GM23248 (cell line): Measurements from ENCODE around the gene ALOXE3. TPM values are rescaled to one million over a fixed set of nuclear protein-coding genes. Genes with fewer than 3 reads are reported as not detected.

Experiments
- DNase-seq: peaks from one replicate; pipeline ENCODE4 v3.0.0-alpha.2; 2015
- H2AFZ ChIP-seq: fragments of 200-600 bp; sonication (generic); 2 replicates; pipeline ENCODE4 v1.6.1; 2016; ENCODE audit warnings: antibody characterized with exemption
- H3F3A ChIP-seq: fragments of 200-600 bp; sonication (generic); 2 replicates; pipeline ENCODE4 v1.6.1; 2016; ENCODE audit warnings: mild to moderate bottlenecking, antibody characterized with exemption, mixed run types; ENCODE audit not compliant: insufficient read depth
- H3K27ac ChIP-seq: fragments of 200-600 bp; sonication (generic); 2 replicates; pipeline ENCODE4 v1.5.1; 2016; ENCODE audit warnings: mild to moderate bottlenecking
- H3K27me3 ChIP-seq: fragments of 200-600 bp; sonication (generic); replicated peaks from 2 replicates; pipeline ENCODE4 v1.6.1; 2016; ENCODE audit warnings: mild to moderate bottlenecking; ENCODE audit not compliant: insufficient read depth
- H3K36me3 ChIP-seq: fragments of 200-600 bp; sonication (generic); 2 replicates; pipeline ENCODE4 v1.6.1; 2016; ENCODE audit warnings: low read depth, mild to moderate bottlenecking
- H3K4me1 ChIP-seq: fragments of 200-600 bp; sonication (generic); 2 replicates; pipeline ENCODE4 v1.6.1; 2016; ENCODE audit warnings: mild to moderate bottlenecking; ENCODE audit not compliant: insufficient read depth
- H3K4me2 ChIP-seq: fragments of 200-600 bp; sonication (generic); one replicate; pipeline ENCODE4 v1.6.1; 2016; ENCODE audit warnings: mild to moderate bottlenecking; ENCODE audit not compliant: unreplicated experiment
- H3K4me3 ChIP-seq: fragments of 200-600 bp; sonication (generic); 2 replicates; pipeline ENCODE4 v1.5.1; 2016; ENCODE audit warnings: mild to moderate bottlenecking
- H3K79me2 ChIP-seq: fragments of 200-600 bp; sonication (generic); 2 replicates; pipeline ENCODE4 v1.6.1; 2016; ENCODE audit warnings: mild to moderate bottlenecking; ENCODE audit not compliant: insufficient read depth
- H3K9ac ChIP-seq: fragments of 200-600 bp; sonication (generic); 2 replicates; pipeline ENCODE4 v1.6.1; 2016; ENCODE audit warnings: mild to moderate bottlenecking
- H3K9me2 ChIP-seq: fragments of 200-600 bp; sonication (generic); 2 replicates; pipeline ENCODE4 v1.6.1; 2016; ENCODE audit warnings: mixed run types, mild to moderate bottlenecking, moderate library complexity; ENCODE audit not compliant: insufficient read depth
- H3K9me3 ChIP-seq: fragments of 200-600 bp; sonication (generic); one replicate; pipeline ENCODE4 v1.6.1; 2017; ENCODE audit warnings: low read depth
- H4K20me1 ChIP-seq: fragments of 200-600 bp; sonication (generic); 2 replicates; pipeline ENCODE4 v1.6.0; 2016; ENCODE audit not compliant: insufficient read depth
- EZH2 ChIP-seq: fragments of 200-600 bp; sonication (generic); IDR thresholded peaks from 2 replicates; pipeline ENCODE4 v1.6.1; 2018; ENCODE audit warnings: antibody characterized with exemption, mild to moderate bottlenecking; ENCODE audit not compliant: insufficient read depth, poor library complexity, severe bottlenecking
- EZH2phosphoT487 ChIP-seq: fragments of 200-600 bp; sonication (generic); IDR thresholded peaks from 2 replicates; pipeline ENCODE4 v1.6.1; 2018; ENCODE audit warnings: antibody characterized with exemption, moderate library complexity, mild to moderate bottlenecking, low read depth; ENCODE audit not compliant: insufficient read depth
- WGBS, 2 experiments: methylation state at CpG; one replicate each; pipeline ENCODE4 v1.1.6; 2015 to 2017; ENCODE audit warnings: low lambda C conversion rate in 2 of 2, low coverage in 1 of 2; ENCODE audit errors: missing lambda C conversion rate in 2 of 2; 5-methylcytosine and 5-hydroxymethylcytosine counted together
- in situ Hi-C: fragments of 300-500 bp; cut with MboI; formaldehyde crosslinking; loops from 2 replicates; pipeline ENCODE4 v1.15.0; 2020
- polyA plus RNA-seq: library from polyadenylated mRNA; unstranded; fragments of >200 nt; fragmentation: Nextera tagmentation; extraction: Ambion mirVana; gene quantifications from 2 replicates; pipeline ENCODE4 v1.2.1, GENCODE V29; 2016
- total RNA-seq: library from RNA; depleted of rRNA; stranded (reverse); fragments of >200 nt; shearing (Covaris generic); gene quantifications from 2 replicates; pipeline ENCODE4 v1.2.3, GENCODE V29; 2014

The ALOXE3 gene
- total and polyA plus RNA-seq, 2 experiments from 2014 or later, result under 0.01 to 0.11 TPM

DNA sequence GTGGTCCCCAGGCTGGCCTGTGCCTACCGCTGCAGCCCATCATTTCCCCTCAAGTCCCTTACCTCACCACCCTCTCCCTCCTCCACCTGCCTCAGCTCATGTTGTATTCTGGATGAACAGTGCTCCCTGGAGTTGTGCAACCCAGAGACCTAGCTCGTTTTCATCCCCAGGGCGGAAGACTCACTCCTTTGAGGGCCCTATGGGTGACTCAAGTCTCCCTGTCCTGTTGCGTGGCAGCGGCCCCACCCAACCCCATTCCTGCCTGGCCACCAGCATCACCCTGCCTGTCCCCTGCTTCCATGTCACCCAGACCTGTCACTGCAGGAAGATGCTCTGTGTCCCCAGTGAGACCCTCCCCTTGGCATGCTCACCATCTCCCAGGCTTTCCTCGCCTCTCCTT is 34.1 kb downstream of the ALOXE3 start:
- H3F3A ChIP-seq, result no peaks in the 10 kb centered on the region
- in situ Hi-C loops, result no loop called here
- H3K36me3 ChIP-seq, result no peaks in the 10 kb centered on the region
- H3K9ac ChIP-seq, result no peak overlapping the region
- H2AFZ ChIP-seq, result no peak overlapping the region
- H3K27ac ChIP-seq, result no peak overlapping the region
- TF ChIP-seq EZH2phosphoT487, result no peak
- TF ChIP-seq EZH2, result no peak
- DNase-seq, result no peak
- H3K9me2 ChIP-seq, result no peaks in the 10 kb centered on the region
- no peak overlapping the region for H3K4me2 ChIP-seq
- H3K9me3 ChIP-seq, result no peaks in the 10 kb centered on the region
- 69% methylated on average over 6 of the region's 6 CpGs for WGBS, 2 experiments
- H3K27me3 ChIP-seq, result peaks cover 22% of the 10 kb centered on the region
- H4K20me1 ChIP-seq, result no peaks in the 10 kb centered on the region
- H3K79me2 ChIP-seq, result no peaks in the 10 kb centered on the region
- no peak overlapping the region for H3K4me3 ChIP-seq
- no peaks in the 10 kb centered on the region for H3K4me1 ChIP-seq

DNA sequence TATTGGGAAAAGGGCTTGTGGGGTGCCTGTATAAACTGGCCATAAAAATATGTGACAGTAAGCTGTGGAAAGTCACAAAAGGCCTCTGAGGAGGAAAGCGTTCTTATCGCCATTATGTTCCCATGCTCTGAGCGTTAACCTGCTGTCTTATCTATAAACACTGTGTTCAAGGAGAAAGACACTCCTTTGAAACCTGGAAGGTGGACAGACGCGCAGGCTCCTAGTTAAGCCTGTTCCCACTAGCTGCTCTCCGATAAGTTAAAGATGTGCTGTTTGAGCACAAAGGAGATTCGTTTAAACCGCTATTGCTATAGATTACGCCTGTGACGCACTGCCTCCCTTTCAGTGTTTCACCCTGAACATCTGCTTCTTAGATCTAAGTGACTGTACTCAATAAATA is 36.0 kb downstream of the ALOXE3 start:
- Histone ChIP-seq H3K27ac (no peak overlapping the region), H3K9ac (no peak overlapping the region), H3K9me3 (no peaks in the 10 kb centered on the region), H3F3A (no peaks in the 10 kb centered on the region), H3K4me3 (no peak overlapping the region), H2AFZ (no peak overlapping the region), H3K27me3 (peaks cover 16% of the 10 kb centered on the region; the same call in 1 of the 2 replicates), H3K79me2 (no peaks in the 10 kb centered on the region), H3K36me3 (no peaks in the 10 kb centered on the region), H3K4me1 (no peaks in the 10 kb centered on the region), H4K20me1 (no peaks in the 10 kb centered on the region), H3K4me2 (no peak overlapping the region), H3K9me2 (no peaks in the 10 kb centered on the region)
- DNase-seq, result no peak
- no peak for TF ChIP-seq EZH2
- no peak for TF ChIP-seq EZH2phosphoT487
- 91 to 92% methylated on average over 10 of the region's 10 CpGs for WGBS, 2 experiments
- in situ Hi-C loops, result no loop called here

DNA sequence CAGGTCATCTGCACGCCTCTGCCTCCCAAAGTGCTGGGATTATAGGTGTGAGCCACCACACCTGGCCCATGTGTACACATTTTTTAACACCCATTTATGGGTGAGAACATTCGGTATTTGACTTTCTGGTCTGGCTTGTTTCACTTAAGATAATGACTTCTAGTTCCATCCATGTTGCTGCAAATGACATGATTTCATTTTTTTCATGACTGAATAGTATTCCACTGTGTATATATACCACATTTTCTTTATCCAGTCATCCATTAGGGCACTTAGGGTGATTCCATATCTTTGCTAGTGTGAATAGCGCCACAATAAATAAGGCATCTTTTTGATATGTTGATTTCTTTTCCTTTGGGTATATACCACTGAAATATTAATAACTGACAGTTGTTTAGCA is 36.4 kb downstream of the ALOXE3 start:
- TF ChIP-seq EZH2phosphoT487 (no peak), EZH2 (no peak)
- no peaks in the 10 kb centered on the region for H3K79me2 ChIP-seq
- peaks cover 18% of the 10 kb centered on the region; the same call in 1 of the 2 replicates for H3K27me3 ChIP-seq
- no peak overlapping the region for H3K27ac ChIP-seq
- in situ Hi-C loops, result no loop called here
- H3K9ac ChIP-seq, result no peak overlapping the region
- H3F3A ChIP-seq, result no peaks in the 10 kb centered on the region
- H3K9me2 ChIP-seq, result no peaks in the 10 kb centered on the region
- no peaks in the 10 kb centered on the region for H4K20me1 ChIP-seq
- H3K4me2 ChIP-seq, result no peak overlapping the region
- H3K9me3 ChIP-seq, result no peaks in the 10 kb centered on the region
- H2AFZ ChIP-seq, result no peak overlapping the region
- WGBS, 2 experiments, result 66 to 75% methylated on average over 3 of the region's 3 CpGs
- H3K4me3 ChIP-seq, result no peak overlapping the region
- no peaks in the 10 kb centered on the region for H3K36me3 ChIP-seq
- H3K4me1 ChIP-seq, result no peaks in the 10 kb centered on the region
- no peak for DNase-seq

DNA sequence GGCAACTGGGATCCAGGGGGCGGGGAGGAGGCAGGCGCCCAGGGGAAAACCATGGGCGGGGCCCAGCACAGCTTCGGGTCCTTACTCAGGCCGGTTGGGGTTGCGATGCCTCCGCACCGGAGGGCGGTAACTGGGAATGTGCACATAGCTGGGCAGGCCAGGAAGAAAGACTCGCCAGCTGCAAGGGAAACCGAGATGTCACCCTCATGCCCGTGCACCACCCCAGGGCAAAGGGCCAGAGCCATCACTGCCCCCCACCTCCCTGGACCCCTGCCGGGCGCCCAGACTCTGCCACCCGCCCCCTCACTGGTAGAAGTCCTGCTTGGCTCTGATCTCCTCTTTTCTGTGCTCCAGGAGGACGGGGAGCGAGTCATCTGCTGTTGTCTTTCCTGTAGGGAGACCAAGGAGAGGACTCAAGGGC is 37.5 kb downstream of the ALOXE3 start:
- TF ChIP-seq EZH2phosphoT487, result no peak
- TF ChIP-seq EZH2, result no peak
- Histone ChIP-seq H3K27me3 (peaks cover 18% of the 10 kb centered on the region; the same call in 1 of the 2 replicates), H3F3A (no peaks in the 10 kb centered on the region), H3K9ac (no peak overlapping the region), H3K4me1 (no peaks in the 10 kb centered on the region), H3K9me3 (no peaks in the 10 kb centered on the region), H3K27ac (no peak overlapping the region), H3K36me3 (no peaks in the 10 kb centered on the region), H3K4me3 (no peak overlapping the region), H3K79me2 (no peaks in the 10 kb centered on the region), H3K9me2 (no peaks in the 10 kb centered on the region), H2AFZ (peak overlapping the region; percentile 83; the same call in 1 of the 2 replicates), H3K4me2 (no peak overlapping the region), H4K20me1 (no peaks in the 10 kb centered on the region)
- 30 to 39% methylated on average over 10 to 14 of the region's 17 CpGs for WGBS, 2 experiments
- in situ Hi-C loops, result no loop called here
- peak; percentile 45 for DNase-seq
